Measurements from ENCODE around the gene TBC1D23.

- TF ChIP-seq GATA2 (IDR thresholded peaks at IDR 0.05; ENCODE audit: low read depth, low read length) = no peak
- no peak for TF ChIP-seq GATA3 (IDR thresholded peaks at IDR 0.05; ENCODE audit: low read depth, low read length)
Measured at GRCh38 chr3:100277255-100277800, 16.5 kb downstream of the TBC1D23 start.
